Lung (tissue), 12 donors: ENCODE data around the gene ATP13A4. TPM values are rescaled to one million over a fixed set of nuclear protein-coding genes. Genes with fewer than 3 reads are reported as not detected.

Experiments
- ATAC-seq: fragments of 200-7000 bp; cut with Tn5 transposase; one replicate; pipeline ENCODE4 v1.9.1; 2020; ENCODE audit warnings: moderate number of reproducible peaks; ENCODE audit not compliant: insufficient read depth, low FRiP score
- DNase-seq, 3 donors: peaks; one replicate each; pipeline ENCODE4 v3.0.0-alpha.2; 2013 to 2017
- H3K27ac ChIP-seq, 2 donors: one replicate each; pipeline ENCODE4 v1.5.1; 2013; ENCODE audit warnings: mild to moderate bottlenecking in 2 of 2, moderate library complexity in 2 of 2, control low read depth in 1 of 2, inconsistent platforms in 1 of 2, low read depth in 1 of 2, low read length in 1 of 2
- H3K27me3 ChIP-seq, 3 donors: one replicate each; pipeline ENCODE4 v1.5.1; 2013; ENCODE audit warnings: low read length in 2 of 3; ENCODE audit not compliant: control insufficient read depth in 3 of 3, insufficient read depth in 3 of 3
- H3K36me3 ChIP-seq, 4 donors: one replicate each; pipeline ENCODE4 v1.5.1; 2013; ENCODE audit warnings: low read length in 4 of 4, mild to moderate bottlenecking in 1 of 4, moderate library complexity in 1 of 4; ENCODE audit not compliant: control insufficient read depth in 4 of 4, insufficient read depth in 4 of 4
- H3K4me1 ChIP-seq, 5 donors: one replicate each; pipeline ENCODE4 v1.5.1; 2013; ENCODE audit warnings: low read length in 5 of 5, mild to moderate bottlenecking in 2 of 5, moderate library complexity in 1 of 5; ENCODE audit not compliant: control insufficient read depth in 5 of 5, insufficient read depth in 5 of 5
- H3K4me3 ChIP-seq: one replicate; pipeline ENCODE4 v1.5.1; 2013; ENCODE audit warnings: mild to moderate bottlenecking, control low read depth, moderate library complexity
- H3K9ac ChIP-seq, 2 donors: one replicate each; pipeline ENCODE4 v1.5.1; 2013; ENCODE audit warnings: low read length in 2 of 2, control low read depth in 1 of 2; ENCODE audit not compliant: insufficient read depth in 1 of 2
- H3K9me3 ChIP-seq, 4 donors: one replicate each; pipeline ENCODE4 v1.5.1; 2013; ENCODE audit warnings: low read length in 3 of 4, mild to moderate bottlenecking in 1 of 4, moderate library complexity in 1 of 4; ENCODE audit not compliant: control insufficient read depth in 4 of 4, insufficient read depth in 3 of 4
- CTCF ChIP-seq: IDR thresholded peaks from 2 replicates; pipeline ENCODE4 v1.5.1; 2012; ENCODE audit warnings: mild to moderate bottlenecking; ENCODE audit errors: control extremely low read depth, extremely low read depth
- WGBS, 2 donors: extraction: QIAGEN DNeasy Blood & Tissue Kit; methylation state at CpG; one replicate each; pipeline ENCODE4 v1.1.7; 2013; 5-methylcytosine and 5-hydroxymethylcytosine counted together
- polyA plus RNA-seq, 2 donors: library from polyadenylated mRNA; stranded (reverse); fragments of 200-250 nt; gene quantifications; one replicate each; pipeline ENCODE4 v1.2.1, GENCODE V29; 2013
- total RNA-seq, 2 donors: library from RNA; depleted of rRNA in 1 of 2; stranded (reverse); fragments of >200 nt in 1 of 2; gene quantifications; one replicate each; pipeline ENCODE4 v1.2.1, GENCODE V29; 2014 to 2021
- donor health status: control.
- donor health status: control.
- donor health status: Bipolar disorder and iron deficiency.
- donor health status: healthy.
- donor health status: DM: yes; HTN: yes; CAD: no.

Gene ATP13A4
- total and polyA plus RNA-seq, 4 donors = 25.5 to 202 (median 85.9) TPM

- peaks cover 0 to 2% (median 0%) of the 10 kb centered on the region in 4 donors for H3K9me3 ChIP-seq
- ATAC-seq (no peak), DNase-seq (peak in 1 of 3 donors; percentile 2)
- H3K36me3 ChIP-seq = no peaks in the 10 kb centered on the region
- no peak overlapping the region for H3K27ac ChIP-seq
- TF ChIP-seq CTCF = no peak
- no peaks in the 10 kb centered on the region for H3K27me3 ChIP-seq
- H3K4me3 ChIP-seq = no peak overlapping the region
- no peak overlapping the region for H3K9ac ChIP-seq
- peaks cover 0 to 1% (median 0%) of the 10 kb centered on the region in 5 donors for H3K4me1 ChIP-seq
Measured at GRCh38 chr3:193400304-193400703, 154.4 kb downstream of the ATP13A4 start.

- no peak for TF ChIP-seq CTCF
- H3K27me3 ChIP-seq = no peaks in the 10 kb centered on the region
- no peaks in the 10 kb centered on the region for H3K36me3 ChIP-seq
- no peak overlapping the region for H3K27ac ChIP-seq
- H3K4me3 ChIP-seq = no peak overlapping the region
- H3K9ac ChIP-seq = no peak overlapping the region
- peaks cover 0 to 2% (median 0%) of the 10 kb centered on the region in 5 donors for H3K4me1 ChIP-seq
- peaks cover 0 to 2% (median 0%) of the 10 kb centered on the region in 4 donors for H3K9me3 ChIP-seq
- WGBS, 2 donors = 73 to 85% methylated on average over 7 of the region's 7 CpGs
- peak in 2 of 3 donors; percentile 1 to 18 for DNase-seq
- no peak for ATAC-seq
Measured at GRCh38 chr3:193396451-193397244, 158.0 kb downstream of the ATP13A4 start.

GRCh38 chr3:193391902-193392301 is 162.8 kb downstream of the ATP13A4 start:
- Histone ChIP-seq H3K9me3 (no peaks in the 10 kb centered on the region), H3K27me3 (no peaks in the 10 kb centered on the region), H3K4me1 (peaks cover 0 to 2% (median 0%) of the 10 kb centered on the region in 5 donors), H3K4me3 (no peak overlapping the region), H3K9ac (no peak overlapping the region), H3K36me3 (no peaks in the 10 kb centered on the region), H3K27ac (no peak overlapping the region)
- no peak for TF ChIP-seq CTCF
- DNase-seq (no peak), ATAC-seq (no peak)
- WGBS, 2 donors = 71 to 77% methylated on average over 3 of the region's 3 CpGs
